ENCODE data around the gene FARSB. TPM values are rescaled to one million over a fixed set of nuclear protein-coding genes. Genes with fewer than 3 reads are reported as not detected.
A peak's percentile ranks its signal among the peaks of the same experiment; 100 is the strongest.

Gene FARSB
- total RNA-seq: 10 to 100 TPM in 1 of 2 donors, 1 to 10 TPM in 1; 9.5 to 17.0 TPM
- 10 to 100 TPM; 15.5 TPM for polyA plus RNA-seq
- long read RNA-seq, donor 1, transcript FARSB-201 (17 exons, 3,369 nt): major isoform, 5 of 5 reads
- long read RNA-seq, donor 1, partial matches to known transcripts: 0 of 5 reads
- long read RNA-seq, donor 1, other reads (novel, unspliced or antisense): 0 of 5 reads
- long read RNA-seq, donor 2, partial matches to known transcripts: 7 of 8 reads
- long read RNA-seq, donor 2, other reads (novel, unspliced or antisense): 0 of 8 reads
- long read RNA-seq, donor 3, partial matches to known transcripts: 0 of 2 reads
- long read RNA-seq, donor 3, other reads (novel, unspliced or antisense): 0 of 2 reads
- long read RNA-seq, donor 4, partial matches to known transcripts: 0 of 1 reads
- long read RNA-seq, donor 4, other reads (novel, unspliced or antisense): 0 of 1 reads
- long read RNA-seq, donor 5, transcript FARSB-201 (17 exons, 3,369 nt): major isoform, 8 of 8 reads
- long read RNA-seq, donor 5, partial matches to known transcripts: 0 of 8 reads
- long read RNA-seq, donor 5, other reads (novel, unspliced or antisense): 0 of 8 reads

GRCh38 chr2:222655787-222656525 lies at the start of gene FARSB:
FARSB (minus strand) TSS chr2:222656092; CDS start chr2:222656073, 19 bp downstream.
- Histone ChIP-seq H3K9ac (ENCODE audit: insufficient read depth in 1 of 2, low read length in 2 of 2) (peak within 1 kb of the TSS; percentile 98 to 99), H3K4me1 (ENCODE audit: control insufficient read depth in 5 of 5, insufficient read depth in 5 of 5, low read length in 5 of 5) (peaks cover 4 to 18% (median 6%) of the 10 kb centered on the region in 5 donors), H3K27ac (ENCODE audit: low read depth in 1 of 2, low read length in 1 of 2) (peak within 1 kb of the TSS; percentile 50 to 75), H3K27me3 (ENCODE audit: control insufficient read depth in 3 of 3, insufficient read depth in 3 of 3, low read length in 2 of 3) (no peaks in the 10 kb centered on the region), H3K36me3 (ENCODE audit: control insufficient read depth in 4 of 4, insufficient read depth in 4 of 4, low read length in 4 of 4) (peaks cover 0 to 3% (median 0%) of the 10 kb centered on the region in 4 donors), H3K9me3 (ENCODE audit: control insufficient read depth in 4 of 4, insufficient read depth in 3 of 4, low read length in 3 of 4) (no peaks in the 10 kb centered on the region), H3K4me3 (peak within 1 kb of the TSS; percentile 71)
- 0% methylated on average over 45 of the region's 45 CpGs for WGBS, 2 donors
- DNase-seq (peak; percentile 95 to 98 (median 98)), ATAC-seq (ENCODE audit: insufficient read depth, low FRiP score) (peak; percentile 97)
- no peak for TF ChIP-seq CTCF (IDR thresholded peaks at IDR 0.05; ENCODE audit: control extremely low read depth, extremely low read depth)

DNA sequence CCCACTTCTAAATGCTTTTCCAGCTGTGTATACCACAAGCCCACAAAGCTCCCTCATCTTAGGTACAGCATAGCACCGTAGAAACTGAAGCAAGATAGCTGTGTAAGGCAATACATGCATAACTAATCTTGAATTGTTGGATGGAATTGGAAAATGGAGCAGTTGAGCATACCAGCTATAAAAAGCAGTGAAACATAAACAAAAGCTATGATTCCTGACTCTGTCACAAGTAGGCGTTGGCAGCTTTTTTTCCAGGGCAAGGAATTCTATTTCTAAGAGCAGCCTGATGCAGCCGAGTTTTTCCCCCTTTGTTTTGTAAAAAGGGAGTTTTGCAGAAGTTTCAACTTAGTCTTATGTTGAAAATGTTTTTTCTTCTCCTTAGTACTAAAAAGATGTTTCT lies 48.0 kb upstream of the FARSB start:
- Histone ChIP-seq H3K27me3 (ENCODE audit: control insufficient read depth in 3 of 3, insufficient read depth in 3 of 3, low read length in 2 of 3) (no peaks in the 10 kb centered on the region), H3K36me3 (ENCODE audit: control insufficient read depth in 4 of 4, insufficient read depth in 4 of 4, low read length in 4 of 4) (no peaks in the 10 kb centered on the region), H3K9ac (ENCODE audit: insufficient read depth in 1 of 2, low read length in 2 of 2) (no peak overlapping the region), H3K9me3 (ENCODE audit: control insufficient read depth in 4 of 4, insufficient read depth in 3 of 4, low read length in 3 of 4) (no peaks in the 10 kb centered on the region), H3K4me1 (ENCODE audit: control insufficient read depth in 5 of 5, insufficient read depth in 5 of 5, low read length in 5 of 5) (peaks cover 0 to 17% (median 0%) of the 10 kb centered on the region in 5 donors), H3K4me3 (no peak overlapping the region), H3K27ac (ENCODE audit: low read depth in 1 of 2, low read length in 1 of 2) (no peak overlapping the region)
- WGBS, 2 donors: 58 to 77% methylated on average over 3 of the region's 3 CpGs
- ATAC-seq (ENCODE audit: insufficient read depth, low FRiP score) (no peak), DNase-seq (peak in 2 of 3 donors; percentile 30 to 55)
- no peak for TF ChIP-seq CTCF (IDR thresholded peaks at IDR 0.05; ENCODE audit: control extremely low read depth, extremely low read depth)

DNA sequence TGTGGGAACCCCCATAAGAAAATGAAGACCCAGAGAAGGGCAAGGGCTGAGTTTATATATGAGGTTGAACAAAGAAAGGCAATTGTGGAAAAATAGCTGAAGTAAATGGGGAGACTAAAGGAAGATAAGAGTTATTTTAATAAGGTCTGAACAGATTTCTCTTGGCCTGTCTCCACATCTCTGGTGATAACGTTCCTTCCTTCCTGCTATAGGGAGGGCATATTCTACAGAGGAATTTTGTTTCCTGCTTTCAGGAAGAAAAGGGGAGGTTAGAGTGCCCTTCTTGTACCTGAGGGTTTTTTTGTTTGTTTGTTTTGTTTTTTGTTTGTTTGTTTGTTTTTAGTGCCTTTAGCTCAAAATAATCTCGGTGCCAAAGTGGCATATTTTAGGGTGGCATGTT lies 47.2 kb upstream of the FARSB start:
- no peaks in the 10 kb centered on the region for H3K36me3 ChIP-seq (ENCODE audit: control insufficient read depth in 4 of 4, insufficient read depth in 4 of 4, low read length in 4 of 4)
- H3K27me3 ChIP-seq (ENCODE audit: control insufficient read depth in 3 of 3, insufficient read depth in 3 of 3, low read length in 2 of 3): no peaks in the 10 kb centered on the region
- no peak for ATAC-seq (ENCODE audit: insufficient read depth, low FRiP score)
- 44 to 48% methylated on average over 2 of the region's 2 CpGs for WGBS, 2 donors
- H3K9me3 ChIP-seq (ENCODE audit: control insufficient read depth in 4 of 4, insufficient read depth in 3 of 4, low read length in 3 of 4): no peaks in the 10 kb centered on the region
- H3K9ac ChIP-seq (ENCODE audit: insufficient read depth in 1 of 2, low read length in 2 of 2): no peak overlapping the region
- H3K4me3 ChIP-seq: no peak overlapping the region
- no peak for TF ChIP-seq CTCF (IDR thresholded peaks at IDR 0.05; ENCODE audit: control extremely low read depth, extremely low read depth)
- H3K27ac ChIP-seq (ENCODE audit: low read depth in 1 of 2, low read length in 1 of 2): no peak overlapping the region
- H3K4me1 ChIP-seq (ENCODE audit: control insufficient read depth in 5 of 5, insufficient read depth in 5 of 5, low read length in 5 of 5): peaks cover 0 to 11% (median 0%) of the 10 kb centered on the region in 5 donors
- no peak for DNase-seq
